ENCODE measurements around the gene OR10A4. TPM values are rescaled to one million over a fixed set of nuclear protein-coding genes. Genes with fewer than 3 reads are reported as not detected.
"Not testable (repeated sequence)": the region's sequence is repeated elsewhere in the genome, so short reads cannot be mapped to it uniquely, and the experiment has no call there.

Gene OR10A4, protein sequence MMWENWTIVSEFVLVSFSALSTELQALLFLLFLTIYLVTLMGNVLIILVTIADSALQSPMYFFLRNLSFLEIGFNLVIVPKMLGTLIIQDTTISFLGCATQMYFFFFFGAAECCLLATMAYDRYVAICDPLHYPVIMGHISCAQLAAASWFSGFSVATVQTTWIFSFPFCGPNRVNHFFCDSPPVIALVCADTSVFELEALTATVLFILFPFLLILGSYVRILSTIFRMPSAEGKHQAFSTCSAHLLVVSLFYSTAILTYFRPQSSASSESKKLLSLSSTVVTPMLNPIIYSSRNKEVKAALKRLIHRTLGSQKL
- total RNA-seq, result not detected

DNA sequence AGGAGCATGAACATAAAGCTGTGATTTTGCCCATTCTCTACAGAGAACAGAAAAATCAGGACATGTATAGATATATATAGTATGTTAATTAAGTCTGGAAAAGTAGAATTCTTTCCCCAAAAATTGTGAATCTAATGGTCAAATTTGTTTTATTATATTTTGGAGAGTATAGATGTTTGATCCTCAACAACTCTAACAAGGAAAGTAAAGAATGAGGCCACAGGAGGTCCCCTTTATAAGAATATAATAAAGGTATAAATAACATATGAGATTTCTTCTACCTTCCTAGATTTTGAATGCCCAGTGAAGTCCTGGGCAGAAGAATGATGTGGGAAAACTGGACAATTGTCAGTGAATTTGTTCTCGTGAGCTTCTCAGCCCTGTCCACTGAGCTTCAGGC is at the start of gene OR10A4:
Gene OR10A4, plus strand, starts transcription at position 301 of the 400 bp plus-strand sequence. Its CDS starts 23 bp downstream, at position 324.
- Mint-ChIP-seq H3K4me1 (no peaks in the 10 kb centered on the region), H3K27me3 (peaks cover 13% of the 10 kb centered on the region), H3K9me3 (no peaks in the 10 kb centered on the region), H3K36me3 (ENCODE audit: low read depth) (no peaks in the 10 kb centered on the region), H3K27ac (no peak within 1 kb of the TSS), H3K4me3 (no peak within 1 kb of the TSS)
- ChIA-PET POLR2A (no interaction called here), CTCF (no interaction called here)
- no peak for DNase-seq

DNA sequence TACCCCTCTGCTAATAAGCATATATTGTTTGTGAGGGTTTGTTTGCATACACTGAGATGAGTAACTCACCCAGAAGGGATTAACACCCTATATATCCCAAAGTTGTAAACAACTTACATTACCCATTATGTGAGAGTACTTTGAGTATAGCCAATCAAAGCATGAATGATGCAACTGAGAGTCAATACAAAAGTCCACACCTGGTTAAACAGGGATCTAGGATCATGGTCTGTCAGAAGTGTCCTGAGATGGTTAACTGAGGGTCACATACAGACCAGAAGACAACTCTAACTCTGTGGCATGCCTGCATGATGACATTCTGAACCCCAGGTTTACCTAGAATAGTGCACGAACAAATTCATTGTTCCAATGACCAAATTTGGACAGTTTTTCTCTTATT is 48.3 kb upstream of the OR10A4 start:
- Mint-ChIP-seq H3K9me3 (no peaks in the 10 kb centered on the region), H3K27ac (no peak overlapping the region), H3K4me1 (no peaks in the 10 kb centered on the region), H3K4me3 (no peak overlapping the region), H3K27me3 (no peaks in the 10 kb centered on the region), H3K36me3 (ENCODE audit: low read depth) (no peaks in the 10 kb centered on the region)
- ChIA-PET CTCF (no interaction called here), POLR2A (no interaction called here)
- no peak for DNase-seq

DNA sequence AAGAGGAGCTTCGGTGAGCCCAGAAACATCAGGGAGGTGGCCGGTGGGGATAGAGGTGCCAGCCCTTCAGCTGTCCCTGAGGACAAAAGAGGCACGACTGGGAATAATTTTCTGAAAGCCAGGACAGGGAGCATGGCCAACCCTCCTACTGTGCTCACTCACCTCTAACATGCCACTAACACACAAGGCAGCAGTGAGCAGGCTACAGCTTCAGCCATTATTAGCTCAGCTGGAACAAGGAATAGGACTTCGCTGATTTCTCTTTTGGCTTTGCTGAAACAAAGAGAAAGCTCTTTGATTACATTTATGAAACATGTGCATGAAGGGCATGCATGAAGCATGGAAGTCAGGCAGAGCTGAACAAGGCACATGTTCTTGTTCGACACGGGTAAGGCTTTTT is 43.1 kb upstream of the OR10A4 start:
- no peak overlapping the region for H3K4me3 Mint-ChIP-seq

DNA sequence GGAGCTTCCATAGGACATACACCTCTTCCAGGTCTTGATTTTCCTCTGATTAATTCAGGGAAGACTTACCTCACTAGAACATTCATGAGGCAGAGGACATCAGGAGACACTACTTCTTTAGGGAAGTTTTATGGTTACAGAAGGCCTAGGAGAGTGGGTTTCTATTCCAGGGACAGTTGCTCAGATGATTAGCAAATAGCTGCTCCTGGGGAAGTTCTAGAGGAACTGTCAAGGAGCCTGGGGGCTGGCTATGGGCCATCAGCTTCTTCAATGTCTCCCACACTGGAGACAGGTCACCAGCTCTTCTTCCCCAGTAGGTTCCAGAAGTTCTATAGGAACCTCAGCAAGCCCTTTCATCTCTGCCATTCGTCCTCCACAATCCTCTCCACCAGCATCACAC is 42.4 kb upstream of the OR10A4 start:
- Mint-ChIP-seq H3K27me3 (peaks cover 4% of the 10 kb centered on the region), H3K36me3 (ENCODE audit: low read depth) (no peaks in the 10 kb centered on the region), H3K4me1 (no peaks in the 10 kb centered on the region), H3K9me3 (no peaks in the 10 kb centered on the region), H3K27ac (no peak overlapping the region), H3K4me3 (no peak overlapping the region)
- ChIA-PET CTCF (interaction anchor here (1.9 kb wide), 1 partner anchor 22 kb away, joined by 6 read pairs; no protein-coding TSS in a partner anchor), POLR2A (no interaction called here)
- no peak for DNase-seq

More for the DNA sequence above, 43.1 kb upstream of the OR10A4 start:
- no peaks in the 10 kb centered on the region for H3K4me1 Mint-ChIP-seq
- no peaks in the 10 kb centered on the region for H3K9me3 Mint-ChIP-seq
- no peak overlapping the region for H3K27ac Mint-ChIP-seq
- no peak for DNase-seq
- no peaks in the 10 kb centered on the region for H3K36me3 Mint-ChIP-seq (ENCODE audit: low read depth)
- ChIA-PET POLR2A (no interaction called here), CTCF (interaction anchor here (1.9 kb wide), 1 partner anchor 21 kb away, joined by 6 read pairs; no protein-coding TSS in a partner anchor)
- peaks cover 4% of the 10 kb centered on the region for H3K27me3 Mint-ChIP-seq

DNA sequence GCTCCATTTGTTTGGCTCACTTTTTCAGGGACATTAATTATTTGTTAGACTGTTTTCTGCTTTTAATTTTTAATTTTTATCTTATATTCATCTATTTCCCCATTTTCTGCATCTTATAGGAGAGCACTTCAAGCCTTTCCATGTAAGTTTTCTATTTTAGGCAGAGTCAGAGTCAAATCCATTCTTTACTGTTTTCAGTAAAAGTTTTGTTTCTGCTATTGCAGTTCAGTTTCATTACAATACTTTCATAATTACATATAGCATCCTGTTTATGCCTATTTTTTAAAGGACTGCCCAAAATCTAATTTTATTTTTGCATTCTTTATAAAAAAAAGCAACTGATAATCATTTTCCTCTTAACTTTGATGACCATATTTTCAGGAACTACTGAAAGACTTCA is 34.7 kb upstream of the OR10A4 start:
- ChIA-PET CTCF (interaction anchor here (0.7 to 1.0 kb wide), 2 partner anchors 29 to 86 kb away, joined by 4 read pairs; no protein-coding TSS in a partner anchor), POLR2A (no interaction called here)
- Mint-ChIP-seq H3K27me3 (peaks cover 18% of the 10 kb centered on the region), H3K27ac (no peak overlapping the region), H3K9me3 (no peaks in the 10 kb centered on the region), H3K4me1 (peaks cover 7% of the 10 kb centered on the region), H3K4me3 (no peak overlapping the region), H3K36me3 (ENCODE audit: low read depth) (no peaks in the 10 kb centered on the region)
- DNase-seq, result no peak

DNA sequence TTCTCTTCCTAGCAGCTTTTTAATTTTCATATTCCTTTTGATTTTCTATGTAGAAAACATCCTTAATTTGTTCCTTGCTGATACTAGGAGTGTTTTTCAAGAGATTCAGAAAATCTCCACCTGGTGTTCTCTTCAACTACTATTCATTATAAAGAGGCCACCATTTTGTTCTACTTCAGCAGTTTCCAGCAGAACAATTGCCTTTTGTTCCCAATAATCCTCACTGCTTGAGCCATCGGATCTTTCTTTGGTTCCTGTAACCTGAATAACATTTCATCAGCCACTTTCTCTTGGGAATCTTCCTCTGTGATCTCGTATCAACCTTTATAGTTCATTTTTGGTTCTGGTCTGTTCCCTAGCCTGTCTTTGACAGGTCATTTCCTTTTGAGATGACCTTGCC is 32.8 kb upstream of the OR10A4 start:
- Mint-ChIP-seq H3K4me1 (peaks cover 7% of the 10 kb centered on the region), H3K27ac (no peak overlapping the region), H3K4me3 (no peak overlapping the region), H3K9me3 (no peaks in the 10 kb centered on the region), H3K27me3 (peaks cover 15% of the 10 kb centered on the region), H3K36me3 (ENCODE audit: low read depth) (no peaks in the 10 kb centered on the region)
- CTCF ChIA-PET, result interaction anchor here (1.0 kb wide), 1 partner anchor 31 kb away, joined by 3 read pairs; no protein-coding TSS in a partner anchor
- POLR2A ChIA-PET, result no interaction called here
- DNase-seq, result no peak

DNA sequence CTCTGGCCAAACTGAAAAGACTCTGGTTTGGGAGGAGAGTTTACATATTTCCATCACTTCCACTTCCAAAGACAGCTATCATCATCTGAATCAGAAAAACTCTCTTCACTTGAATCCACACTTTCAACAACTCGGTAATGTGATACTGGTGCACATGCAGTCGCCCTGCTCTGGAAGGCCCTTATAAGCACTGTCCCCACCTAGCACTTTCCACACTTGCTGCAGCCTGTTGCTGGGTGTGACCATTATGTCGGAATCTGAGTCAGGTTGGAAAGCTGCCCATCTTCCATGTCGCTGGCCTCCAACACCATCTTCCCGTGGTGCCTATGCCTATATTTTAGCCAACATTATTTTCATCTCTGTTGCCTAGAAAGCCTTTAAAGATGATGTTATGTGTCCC is 32.1 kb upstream of the OR10A4 start:
- ChIA-PET CTCF (no interaction called here), POLR2A (no interaction called here)
- no peak overlapping the region for H3K27ac Mint-ChIP-seq
- H3K9me3 Mint-ChIP-seq, result no peaks in the 10 kb centered on the region
- H3K4me3 Mint-ChIP-seq, result no peak overlapping the region
- H3K36me3 Mint-ChIP-seq (ENCODE audit: low read depth), result no peaks in the 10 kb centered on the region
- DNase-seq, result no peak
- H3K27me3 Mint-ChIP-seq, result peaks cover 15% of the 10 kb centered on the region
- peaks cover 7% of the 10 kb centered on the region for H3K4me1 Mint-ChIP-seq

DNA sequence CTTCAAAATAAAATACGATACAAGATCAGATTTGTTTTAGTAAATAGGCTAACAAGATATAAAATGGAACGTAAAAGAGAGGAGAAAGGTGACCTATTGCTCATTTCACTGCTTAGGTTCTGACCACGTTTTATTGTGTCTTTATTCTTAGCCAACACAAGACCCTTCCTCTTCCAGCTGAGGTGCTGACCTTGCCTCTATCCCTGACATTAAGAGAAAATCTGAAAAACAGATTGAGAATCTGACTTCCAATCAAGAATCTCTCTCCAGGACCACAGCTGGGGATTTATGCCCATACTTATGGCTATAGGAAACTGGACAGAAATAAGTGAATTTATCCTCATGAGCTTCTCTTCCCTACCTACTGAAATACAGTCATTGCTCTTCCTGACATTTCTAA is 31.0 kb upstream of the OR10A4 start, which contains the start of gene OR10A5:
Gene OR10A5, plus strand, starts transcription at position 301 of the 400 bp plus-strand sequence. Its CDS starts 0 bp downstream, at position 301.
- Mint-ChIP-seq H3K4me3 (no peak within 1 kb of the TSS), H3K27ac (no peak within 1 kb of the TSS), H3K36me3 (ENCODE audit: low read depth) (no peaks in the 10 kb centered on the region), H3K4me1 (peaks cover 7% of the 10 kb centered on the region), H3K9me3 (peaks cover 2% of the 10 kb centered on the region), H3K27me3 (peaks cover 12% of the 10 kb centered on the region)
- no peak for DNase-seq
- ChIA-PET POLR2A (no interaction called here), CTCF (no interaction called here)

DNA sequence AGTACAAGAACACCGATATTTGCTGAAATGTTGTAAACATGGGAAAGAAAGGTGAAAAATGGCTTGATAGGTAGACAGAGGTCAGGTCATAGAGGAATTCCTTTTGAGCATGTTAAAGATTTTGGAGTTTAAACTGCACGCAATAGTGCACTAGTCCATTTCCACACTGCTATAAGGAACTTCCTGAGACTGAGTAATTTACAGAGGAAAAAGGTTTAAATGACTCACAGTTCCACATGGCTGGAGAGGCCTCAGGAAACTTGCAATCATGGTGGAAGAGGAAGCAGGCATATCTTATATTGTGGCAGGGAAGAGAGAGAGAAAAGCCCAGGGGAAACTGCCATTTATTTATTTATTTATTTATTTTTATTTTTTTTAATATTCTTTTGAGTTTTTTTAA is 25.9 kb upstream of the OR10A4 start:
- DNase-seq, result no peak
- CTCF ChIA-PET, result no interaction called here
- Mint-ChIP-seq H3K9me3 (peaks cover 14% of the 10 kb centered on the region), H3K36me3 (ENCODE audit: low read depth) (no peaks in the 10 kb centered on the region), H3K27me3 (peaks cover 6% of the 10 kb centered on the region), H3K27ac (no peak overlapping the region), H3K4me3 (no peak overlapping the region), H3K4me1 (no peaks in the 10 kb centered on the region)
- POLR2A ChIA-PET, result no interaction called here

DNA sequence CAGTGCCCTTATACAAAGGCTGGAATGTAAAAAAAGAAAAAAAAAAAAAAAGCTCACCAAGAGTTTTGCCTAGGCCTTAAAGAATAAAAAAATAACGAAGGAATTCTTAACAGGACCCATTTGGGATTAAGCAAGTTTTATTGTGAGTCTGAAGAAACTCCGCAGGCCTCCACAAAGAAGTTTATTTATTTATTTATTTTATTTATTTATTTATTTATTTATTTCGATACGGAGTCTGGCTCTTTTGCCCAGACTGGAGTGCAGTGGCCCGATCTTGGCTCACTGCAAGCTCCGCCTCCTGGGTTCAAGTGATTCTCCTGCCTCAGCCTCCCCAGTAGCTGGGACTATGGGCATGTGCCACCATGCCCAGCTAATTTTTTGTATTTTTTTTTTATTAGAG is 21.6 kb upstream of the OR10A4 start:
- DNase-seq; POLR2A ChIA-PET; H3K27ac Mint-ChIP-seq; H3K4me1 Mint-ChIP-seq; CTCF ChIA-PET; H3K4me3 Mint-ChIP-seq; H3K36me3 Mint-ChIP-seq (ENCODE audit: low read depth); H3K27me3 Mint-ChIP-seq: not testable (repeated sequence)
- H3K9me3 Mint-ChIP-seq, result peaks cover 16% of the 10 kb centered on the region

DNA sequence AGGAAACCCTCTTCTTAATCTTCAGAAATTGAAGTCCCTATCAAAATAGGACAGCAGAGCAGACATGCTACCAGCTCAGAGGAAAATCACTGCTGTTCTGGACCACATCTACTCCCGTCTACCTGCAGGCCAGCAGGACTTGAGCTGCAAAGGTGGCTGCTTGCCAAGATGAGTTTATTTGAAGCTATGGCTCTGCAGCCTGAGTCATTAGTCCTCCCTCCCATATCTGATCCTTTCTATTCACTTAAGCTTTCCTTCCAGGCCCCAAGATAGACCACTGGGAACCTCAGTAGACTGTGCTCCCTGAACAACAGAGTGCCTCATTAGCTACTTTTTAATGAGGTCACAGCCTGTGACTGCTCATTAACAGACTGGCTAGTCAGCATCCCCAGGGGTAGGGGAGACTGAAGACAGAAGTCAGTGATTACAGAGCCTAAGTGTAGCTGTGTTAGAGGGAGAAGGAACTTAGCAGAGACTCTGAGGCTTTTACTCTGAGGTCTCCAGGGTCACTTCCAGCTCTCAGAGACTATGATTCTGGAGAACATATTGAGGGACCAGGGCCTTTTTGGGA is 20.4 kb upstream of the OR10A4 start:
- Mint-ChIP-seq H3K4me1 (peaks cover 8% of the 10 kb centered on the region), H3K9me3 (peaks cover 12% of the 10 kb centered on the region), H3K4me3 (no peak overlapping the region), H3K36me3 (ENCODE audit: low read depth) (no peaks in the 10 kb centered on the region), H3K27ac (no peak overlapping the region), H3K27me3 (peaks cover 6% of the 10 kb centered on the region)
- CTCF ChIA-PET, result no interaction called here
- POLR2A ChIA-PET, result interaction anchor here (0.7 kb wide), 1 partner anchor 8 kb away, joined by 3 read pairs; no protein-coding TSS in a partner anchor
- DNase-seq, result no peak

DNA sequence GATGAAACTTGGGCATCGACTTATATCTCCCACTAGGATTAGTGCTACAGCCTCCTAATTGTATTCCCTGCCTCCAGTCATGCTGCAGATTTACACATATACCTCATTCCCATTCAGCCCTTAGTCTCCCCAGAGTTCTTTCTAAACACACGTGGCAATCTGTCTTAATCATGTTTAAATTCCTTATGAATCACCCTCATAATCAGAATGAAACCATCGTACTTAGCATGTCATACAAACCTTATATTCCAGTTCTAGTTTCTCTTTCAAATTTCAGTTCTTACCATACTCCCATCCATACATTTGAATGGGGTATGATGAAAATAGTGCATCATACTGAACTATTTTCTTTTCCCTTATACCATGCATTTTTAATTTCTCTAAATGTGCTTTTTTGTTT is 19.6 kb upstream of the OR10A4 start:
- no peak overlapping the region for H3K4me3 Mint-ChIP-seq
- ChIA-PET POLR2A (no interaction called here), CTCF (no interaction called here)
- no peak overlapping the region for H3K27ac Mint-ChIP-seq
- peaks cover 8% of the 10 kb centered on the region for H3K9me3 Mint-ChIP-seq
- peaks cover 6% of the 10 kb centered on the region for H3K27me3 Mint-ChIP-seq
- no peak for DNase-seq
- peaks cover 8% of the 10 kb centered on the region for H3K4me1 Mint-ChIP-seq
- H3K36me3 Mint-ChIP-seq (ENCODE audit: low read depth), result no peaks in the 10 kb centered on the region

DNA sequence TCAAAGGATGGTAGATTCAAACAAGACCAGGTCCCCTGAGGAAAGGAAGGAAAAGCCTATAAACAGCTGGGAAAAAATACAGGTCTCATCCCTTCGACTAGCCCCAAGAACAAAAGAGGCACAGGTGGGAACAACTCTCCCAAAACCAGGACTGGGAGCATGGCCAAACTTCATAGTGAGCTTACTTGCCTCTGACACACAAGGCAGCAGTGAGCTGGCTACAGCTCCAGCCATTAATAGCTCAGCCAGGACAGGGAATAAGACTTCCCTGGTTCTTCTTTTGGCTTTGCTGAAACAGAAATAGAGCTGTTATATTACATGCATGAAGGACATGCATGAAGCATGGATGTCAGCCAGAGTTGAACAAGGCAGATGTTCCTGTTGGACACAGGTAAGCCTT is 13.5 kb upstream of the OR10A4 start, which contains the start of gene OR10A2:
Gene OR10A2, plus strand, starts transcription at position 97 of the 400 bp plus-strand sequence. CDS start 6,698 bp downstream, outside the sequence.
- Mint-ChIP-seq H3K36me3 (ENCODE audit: low read depth) (no peaks in the 10 kb centered on the region), H3K4me1 (no peaks in the 10 kb centered on the region), H3K9me3 (peaks cover 2% of the 10 kb centered on the region), H3K27me3 (peaks cover 12% of the 10 kb centered on the region), H3K27ac (no peak within 1 kb of the TSS), H3K4me3 (no peak within 1 kb of the TSS)
- ChIA-PET POLR2A (interaction anchor here (1.3 kb wide), 1 partner anchor 8 kb away, joined by 3 read pairs; no protein-coding TSS in a partner anchor), CTCF (interaction anchor here (0.6 kb wide), 1 partner anchor 118 kb away, joined by 4 read pairs; no protein-coding TSS in a partner anchor)
- no peak for DNase-seq
